HCT116 (cell line): ENCODE data around the gene ADCY6.

Experiments
- ATF3 ChIP-seq: IDR thresholded peaks from 2 replicates; pipeline ENCODE4 v1.6.1; 2012
- CBX3 ChIP-seq: IDR thresholded peaks from 2 replicates; pipeline ENCODE4 v1.6.1; 2012; ENCODE audit warnings: low read depth
- CEBPB ChIP-seq: IDR thresholded peaks from 2 replicates; pipeline ENCODE4 v1.6.1; 2012; ENCODE audit warnings: low read depth
- ELF1 ChIP-seq: IDR thresholded peaks from 2 replicates; pipeline ENCODE4 v1.6.1; 2012; ENCODE audit warnings: low read depth, borderline replicate concordance
- EZH2 ChIP-seq: fragments of 200-600 bp; sonication (generic); IDR thresholded peaks from 2 replicates; pipeline ENCODE4 v1.6.1; 2017; ENCODE audit warnings: antibody characterized with exemption, mixed run types
- EZH2phosphoT487 ChIP-seq: fragments of 200-600 bp; IDR thresholded peaks from 2 replicates; pipeline ENCODE4 v1.6.1; 2018; ENCODE audit warnings: antibody characterized with exemption, borderline replicate concordance
- MAX ChIP-seq: IDR thresholded peaks from 2 replicates; pipeline ENCODE4 v1.6.1; 2012
- POLR2A ChIP-seq: IDR thresholded peaks from 2 replicates; pipeline ENCODE4 v1.7.0; 2011; ENCODE audit warnings: borderline replicate concordance; ENCODE audit not compliant: insufficient read depth, insufficient read length; ENCODE audit errors: extremely low read depth
- POLR2AphosphoS5 ChIP-seq: IDR thresholded peaks from 2 replicates; pipeline ENCODE4 v1.6.1; 2011; ENCODE audit warnings: mild to moderate bottlenecking, low read depth, low read length, moderate library complexity
- RAD21 ChIP-seq: IDR thresholded peaks from 2 replicates; pipeline ENCODE4 v1.6.1; 2012; ENCODE audit warnings: low read depth, mild to moderate bottlenecking
- REST ChIP-seq: IDR thresholded peaks from 2 replicates; pipeline ENCODE4 v1.6.1; 2012; ENCODE audit warnings: low read depth
- SIN3A ChIP-seq: IDR thresholded peaks from 2 replicates; pipeline ENCODE4 v1.6.1; 2012; ENCODE audit warnings: low read depth
- YY1 ChIP-seq: IDR thresholded peaks from 2 replicates; pipeline ENCODE4 v1.6.1; 2011; ENCODE audit warnings: low read length, low read depth, moderate library complexity, mild to moderate bottlenecking; ENCODE audit not compliant: insufficient replicate concordance; ENCODE audit errors: extremely low read depth
- TF ChIP-seq, protein P1 (sequence below), 3 experiments: fragments of 200-600 bp in 1 of 3; sonication (generic) in 1 of 3; IDR thresholded peaks in 2 of 3; conservative IDR thresholded peaks in 1 of 3; 2 replicates each; pipeline ENCODE4 v1.5.1; 2012 to 2017; ENCODE audit warnings: low read depth in 2 of 3, low read length in 2 of 3, antibody characterized with exemption in 1 of 3, borderline replicate concordance in 1 of 3, control low read depth in 1 of 3, mild to moderate bottlenecking in 1 of 3, mixed read lengths in 1 of 3, mixed run types in 1 of 3, moderate library complexity in 1 of 3; ENCODE audit not compliant: insufficient read depth in 1 of 3

DNA sequence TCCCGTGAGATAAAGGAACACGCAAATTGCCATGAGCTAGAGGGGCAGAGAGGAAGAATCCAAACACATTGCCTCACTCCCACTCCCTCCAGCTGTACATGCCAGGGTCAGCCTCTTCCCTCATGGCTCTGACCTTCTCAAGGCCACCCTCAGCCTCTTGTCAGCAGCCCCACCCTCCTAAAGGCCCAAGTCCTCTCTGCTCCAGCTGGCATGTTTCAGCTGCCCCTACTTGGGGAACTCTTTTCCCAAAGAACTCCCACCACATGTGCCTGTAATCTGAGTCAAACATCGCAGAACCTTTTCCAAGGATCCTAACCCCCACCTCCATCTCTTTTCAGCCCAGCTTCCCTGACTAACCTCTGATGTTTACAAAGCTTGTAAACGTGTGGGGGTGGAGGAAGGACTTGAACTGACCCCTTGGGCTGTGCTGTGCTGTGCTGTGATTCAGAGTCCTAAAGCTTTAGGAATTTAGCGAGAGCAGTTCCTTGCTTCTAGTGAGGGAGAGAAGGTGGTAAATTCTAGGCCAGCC is 22.1 kb upstream of the ADCY6 start:
- TF ChIP-seq, protein P1, sequence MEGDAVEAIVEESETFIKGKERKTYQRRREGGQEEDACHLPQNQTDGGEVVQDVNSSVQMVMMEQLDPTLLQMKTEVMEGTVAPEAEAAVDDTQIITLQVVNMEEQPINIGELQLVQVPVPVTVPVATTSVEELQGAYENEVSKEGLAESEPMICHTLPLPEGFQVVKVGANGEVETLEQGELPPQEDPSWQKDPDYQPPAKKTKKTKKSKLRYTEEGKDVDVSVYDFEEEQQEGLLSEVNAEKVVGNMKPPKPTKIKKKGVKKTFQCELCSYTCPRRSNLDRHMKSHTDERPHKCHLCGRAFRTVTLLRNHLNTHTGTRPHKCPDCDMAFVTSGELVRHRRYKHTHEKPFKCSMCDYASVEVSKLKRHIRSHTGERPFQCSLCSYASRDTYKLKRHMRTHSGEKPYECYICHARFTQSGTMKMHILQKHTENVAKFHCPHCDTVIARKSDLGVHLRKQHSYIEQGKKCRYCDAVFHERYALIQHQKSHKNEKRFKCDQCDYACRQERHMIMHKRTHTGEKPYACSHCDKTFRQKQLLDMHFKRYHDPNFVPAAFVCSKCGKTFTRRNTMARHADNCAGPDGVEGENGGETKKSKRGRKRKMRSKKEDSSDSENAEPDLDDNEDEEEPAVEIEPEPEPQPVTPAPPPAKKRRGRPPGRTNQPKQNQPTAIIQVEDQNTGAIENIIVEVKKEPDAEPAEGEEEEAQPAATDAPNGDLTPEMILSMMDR (IDR thresholded peaks at IDR 0.05 in 2 of 3, conservative IDR thresholded peaks at IDR 0.05 in 1 of 3; ENCODE audit: borderline replicate concordance in 1 of 3, insufficient read depth in 1 of 3, low read depth in 2 of 3, low read length in 2 of 3) = no peak
- TF ChIP-seq POLR2A (no peak), EZH2 (no peak), POLR2AphosphoS5 (no peak), MAX (no peak), YY1 (no peak), EZH2phosphoT487 (no peak), CBX3 (no peak), REST (no peak), RAD21 (no peak), SIN3A (no peak), CEBPB (no peak), ATF3 (no peak), ELF1 (no peak)
